Measurements from ENCODE around the gene PBXIP1.
A peak's percentile ranks its signal among the peaks of the same experiment; 100 is the strongest.

The PBXIP1 gene

DNA sequence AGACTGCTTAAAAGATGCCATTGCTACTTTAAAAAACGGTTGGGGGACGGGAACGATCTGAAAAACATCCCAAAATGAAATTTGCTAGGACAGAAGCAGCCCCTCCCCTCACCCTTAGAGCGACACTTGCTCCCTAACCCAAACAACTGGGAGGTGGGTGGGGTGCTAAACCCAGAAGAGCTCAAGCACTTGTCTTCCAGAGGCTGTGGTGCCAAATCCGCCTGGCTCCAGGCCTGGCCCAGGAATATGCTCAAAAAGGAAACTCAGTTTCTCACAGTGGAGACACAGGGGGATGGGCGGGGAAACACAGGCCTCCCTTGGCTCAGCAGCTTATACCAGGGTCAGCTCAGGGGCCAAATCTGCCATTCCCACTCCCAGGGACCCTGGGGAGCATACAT lies 644 bp upstream of the PBXIP1 start:
- no peak for DNase-seq

DNA sequence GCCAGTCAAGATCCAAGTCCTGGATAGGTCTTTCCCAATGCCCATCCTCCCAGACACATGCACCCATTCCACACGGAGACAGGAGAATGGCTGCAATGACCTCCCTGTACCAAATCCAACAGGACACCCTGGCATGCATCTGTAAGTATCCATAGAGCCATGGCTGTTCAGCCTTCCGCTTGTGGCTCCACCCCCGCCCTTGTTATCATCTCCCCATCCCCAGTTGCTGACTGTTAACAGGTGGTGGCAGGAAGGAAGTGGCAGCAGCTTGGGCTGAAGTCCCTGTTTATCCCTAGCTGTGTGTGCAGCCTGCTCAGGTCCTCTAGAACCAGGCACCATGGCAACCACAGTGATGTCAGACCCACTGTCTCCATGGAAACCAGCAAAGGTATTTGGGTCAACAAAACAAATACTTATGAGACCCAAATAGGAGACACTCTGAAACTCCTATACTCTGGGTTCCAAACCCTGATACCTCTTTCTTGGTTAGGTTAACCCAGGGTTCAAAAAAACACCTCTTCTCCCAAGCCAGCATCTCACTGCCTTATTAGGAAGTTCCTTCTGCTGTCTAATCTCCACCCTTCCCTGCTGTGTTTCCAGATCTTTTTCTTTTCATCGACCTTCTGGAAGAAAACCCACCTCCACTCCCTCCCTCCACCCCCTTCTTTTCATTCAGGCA lies 721 bp downstream of the PBXIP1 start:
- DNase-seq: no peak

DNA sequence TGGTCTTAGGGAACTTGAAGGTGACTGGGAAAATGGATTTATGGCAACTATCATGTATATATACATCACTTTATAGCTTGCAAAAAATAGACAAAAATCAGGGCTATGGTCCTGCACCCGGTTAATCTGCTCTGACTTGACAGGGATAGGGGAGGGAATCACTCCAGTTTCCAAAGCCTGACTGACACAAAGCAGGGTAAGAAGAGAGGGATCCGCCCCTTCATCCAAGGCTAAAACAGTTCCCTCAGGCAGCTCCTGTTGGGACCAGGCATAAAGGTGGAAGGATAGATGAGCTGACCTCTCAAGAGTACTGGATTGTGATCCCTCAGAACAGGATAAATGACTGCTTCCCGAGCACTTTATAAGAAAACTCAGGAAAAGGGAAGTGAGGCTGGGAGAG lies 1.4 kb downstream of the PBXIP1 start:
- DNase-seq: no peak

DNA sequence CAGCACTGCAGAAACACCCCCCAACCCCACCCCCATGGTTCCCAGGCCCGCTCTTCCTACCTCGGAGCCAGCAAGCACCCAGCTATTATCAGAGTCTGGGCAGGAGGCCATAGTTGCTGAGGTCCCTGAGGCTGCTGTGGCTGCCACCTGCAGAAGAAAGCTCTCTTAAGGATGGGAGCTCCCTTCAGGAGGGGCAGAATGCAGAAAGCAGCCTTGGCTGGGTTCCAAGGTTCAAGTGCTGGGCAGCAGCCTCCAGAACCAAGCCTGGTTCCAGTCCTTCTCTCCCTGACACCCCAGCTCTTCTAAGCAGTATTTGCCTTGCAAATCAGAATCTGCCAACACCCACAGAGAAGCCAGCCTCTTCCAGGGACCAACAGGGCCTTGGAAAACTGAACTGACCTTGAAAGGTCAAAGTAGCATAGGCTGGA lies 2.3 kb downstream of the PBXIP1 start:
- DNase-seq: no peak

DNA sequence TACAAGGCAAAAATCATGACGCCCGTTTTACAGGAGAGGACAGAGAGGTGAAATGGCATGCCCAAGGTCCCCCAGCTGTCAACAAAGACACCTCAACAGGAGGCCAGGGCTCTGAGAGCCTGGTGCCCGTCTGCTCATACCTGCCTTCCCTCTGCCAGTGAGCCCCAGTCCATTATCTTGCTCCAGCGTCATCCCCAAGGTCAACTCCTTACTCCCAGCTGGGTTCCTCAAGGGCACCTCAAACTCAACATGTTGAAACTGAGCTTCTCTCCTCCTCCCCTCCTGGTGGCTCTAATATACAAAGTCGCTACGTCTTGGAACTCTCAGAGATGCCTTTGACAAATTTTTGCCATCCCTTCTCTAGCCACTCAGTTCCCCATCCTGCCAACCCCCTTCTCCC lies 3.2 kb downstream of the PBXIP1 start:
- DNase-seq: no peak

DNA sequence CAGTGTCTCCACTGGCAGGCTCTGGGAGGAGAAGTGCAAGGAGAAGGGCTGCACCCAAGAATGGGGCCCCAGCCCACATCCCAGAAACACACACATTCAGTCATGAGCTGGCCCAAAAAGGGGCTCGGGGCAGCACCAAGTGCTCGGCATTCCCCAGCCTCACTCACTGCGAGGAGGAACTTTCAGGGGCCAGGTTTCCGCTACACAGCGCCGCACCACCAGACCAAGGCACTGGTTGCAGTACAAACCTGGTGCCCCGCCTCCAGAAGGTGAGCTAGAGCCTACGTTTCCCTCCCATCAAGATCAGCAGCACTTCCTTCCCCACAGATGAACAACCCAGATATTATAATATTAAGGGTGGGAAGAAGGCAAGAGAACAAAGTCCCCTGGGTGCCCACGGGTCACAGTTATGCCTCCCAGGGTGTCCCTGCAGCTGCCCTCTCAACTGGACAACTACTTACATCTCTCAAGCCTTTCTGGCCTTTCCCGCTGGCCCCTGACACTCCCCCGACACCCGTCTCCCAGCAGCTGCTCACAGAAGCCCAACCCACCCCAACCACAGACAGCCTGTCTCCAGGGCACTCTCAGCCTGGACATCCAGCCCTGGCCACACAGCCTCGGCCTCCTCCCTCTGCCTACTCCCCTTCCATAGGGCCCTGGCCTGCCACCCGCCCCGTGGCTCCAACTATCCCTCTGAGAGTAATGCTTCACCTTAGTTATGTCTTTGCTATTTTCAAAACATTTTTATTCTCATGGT lies 3.8 kb downstream of the PBXIP1 start:
- no peak for DNase-seq

DNA sequence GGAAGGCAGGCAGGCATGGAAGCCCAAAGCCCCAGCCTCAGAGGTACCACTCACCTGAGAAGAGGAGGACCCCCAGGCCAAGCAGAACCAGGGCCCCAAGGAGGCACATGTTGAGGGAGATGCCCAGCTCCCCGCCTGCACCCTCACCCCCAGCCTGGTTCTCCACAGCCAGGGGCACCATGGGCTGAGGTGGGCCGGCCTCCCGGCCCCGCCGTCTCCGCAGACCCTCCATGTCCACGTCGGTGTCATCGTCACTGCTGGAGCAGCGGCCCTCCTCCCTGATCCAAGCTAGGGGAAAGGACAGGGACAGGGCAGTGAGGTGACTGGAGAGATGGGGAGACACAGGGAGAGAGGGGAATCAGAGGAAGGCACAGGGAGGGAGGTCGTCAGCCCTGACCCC lies 7.8 kb downstream of the PBXIP1 start:
- no peak for DNase-seq

DNA sequence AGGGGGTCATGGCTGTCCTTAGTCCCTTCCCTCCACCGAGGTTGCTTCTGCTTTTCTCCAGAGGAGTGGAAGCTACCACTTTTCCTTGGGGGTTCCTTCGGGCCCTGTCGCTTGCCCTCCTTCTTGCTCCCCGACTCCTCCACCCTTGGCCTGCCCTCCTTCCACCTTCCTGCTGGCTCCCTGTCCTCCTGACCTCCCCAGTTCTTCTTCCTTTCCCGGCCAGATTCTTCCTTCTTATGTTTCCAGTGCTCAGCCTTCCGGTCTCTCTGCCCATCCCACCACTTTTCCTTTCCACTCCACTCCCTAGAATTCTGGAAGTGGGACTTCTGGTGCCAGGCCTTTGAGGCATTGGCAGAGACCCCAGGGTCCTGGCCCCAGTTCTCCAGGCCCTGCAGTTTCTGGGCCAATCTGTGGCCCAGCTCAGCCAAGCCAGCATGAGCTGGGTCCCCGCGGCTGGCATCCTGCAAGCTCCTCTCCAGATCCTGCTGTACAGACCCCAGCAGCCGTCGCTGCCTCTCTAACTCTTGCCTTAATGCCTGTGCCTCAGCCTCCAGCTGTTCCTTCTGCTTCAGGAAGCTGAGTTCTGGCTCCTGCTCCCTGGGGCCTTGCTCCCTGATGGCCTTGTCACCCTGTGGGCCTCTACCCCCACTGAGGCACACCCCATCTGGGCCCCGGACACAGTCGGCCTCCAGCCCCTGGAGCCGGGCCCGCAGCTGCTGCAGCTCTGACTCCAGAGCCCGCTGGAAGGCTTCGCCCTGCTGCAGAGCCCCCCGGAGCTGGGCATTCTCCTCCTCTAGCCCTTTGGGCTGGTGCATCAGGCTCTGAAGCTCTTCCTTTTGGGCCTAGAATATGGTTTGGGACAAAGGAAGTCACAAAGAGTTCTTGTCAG lies 9.7 kb downstream of the PBXIP1 start:
- no peak for DNase-seq

DNA sequence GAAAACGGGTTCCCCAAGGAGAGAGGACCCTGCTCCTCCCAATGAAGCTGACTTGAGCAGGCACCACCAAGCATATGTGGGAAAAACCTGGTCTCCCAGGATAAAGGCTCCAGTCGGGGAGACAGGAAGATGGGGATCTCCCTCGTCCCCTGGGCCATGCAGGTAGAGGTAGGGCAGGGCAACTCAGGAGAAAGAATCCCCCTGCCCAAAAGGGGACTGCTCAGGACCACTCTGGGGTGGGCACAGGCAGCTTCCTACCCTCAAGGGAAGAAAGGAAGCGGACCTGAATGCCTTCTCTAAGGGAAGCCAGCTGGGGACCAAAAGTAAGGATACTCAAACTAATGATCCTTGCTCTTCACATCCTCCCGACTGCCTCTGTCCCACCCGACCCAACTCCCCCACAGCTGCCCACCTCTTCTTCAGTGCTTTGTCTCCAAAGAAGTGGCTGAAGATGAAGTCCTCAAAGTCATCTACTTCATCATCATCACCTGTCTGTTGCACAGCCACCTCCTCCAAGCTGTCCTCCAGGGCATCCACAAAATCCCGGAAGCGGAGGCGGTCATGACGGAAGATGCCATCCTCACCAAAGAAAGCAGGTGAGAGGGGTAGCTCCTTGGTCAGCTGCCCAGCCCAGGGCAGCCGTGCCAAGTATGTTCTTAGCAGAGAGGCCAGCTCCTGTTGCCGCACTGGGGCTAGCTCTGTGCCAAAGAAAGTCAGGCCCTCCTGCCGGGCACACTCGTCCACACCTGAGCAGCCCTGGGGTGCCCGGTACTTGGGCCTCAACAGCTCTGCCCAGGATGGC lies 10.5 kb downstream of the PBXIP1 start:
- no peak for DNase-seq

DNA sequence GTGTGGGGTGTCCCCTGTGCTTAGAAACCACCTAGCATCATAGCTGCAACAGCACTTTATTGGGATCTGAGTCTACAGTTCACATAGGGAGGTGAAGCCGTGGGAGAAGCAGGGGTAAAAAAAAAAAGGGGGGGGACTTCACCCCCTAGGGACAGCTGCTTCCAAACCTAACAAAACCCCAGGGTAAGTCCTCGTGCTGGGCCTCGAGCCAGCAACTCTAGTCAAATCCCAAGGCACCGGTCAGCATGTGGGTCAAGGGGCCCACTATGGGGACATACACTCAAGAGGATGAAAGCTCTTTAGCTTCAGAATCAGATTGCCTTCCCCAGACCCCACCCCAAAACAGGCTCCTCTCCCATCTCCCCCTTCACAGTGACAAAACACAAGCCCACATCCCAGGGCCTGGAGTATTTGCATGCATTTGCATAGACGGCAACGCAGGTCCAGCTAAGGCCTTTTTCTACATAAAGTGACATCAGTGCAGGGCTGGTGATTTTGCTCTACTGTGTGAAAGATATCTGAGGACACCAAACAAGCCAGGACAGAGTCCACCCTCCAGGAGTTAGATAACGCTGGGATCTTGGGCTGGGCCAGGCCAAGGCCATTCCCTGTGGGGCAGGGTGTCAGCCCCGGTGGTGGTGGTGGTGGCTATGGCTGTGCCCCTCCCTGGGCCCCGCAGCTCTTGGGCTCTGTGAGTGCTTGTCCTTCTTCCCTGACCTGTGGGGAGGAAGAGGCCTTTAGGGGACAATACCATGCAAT lies 11.3 kb downstream of the PBXIP1 start:
- DNase-seq: no peak

DNA sequence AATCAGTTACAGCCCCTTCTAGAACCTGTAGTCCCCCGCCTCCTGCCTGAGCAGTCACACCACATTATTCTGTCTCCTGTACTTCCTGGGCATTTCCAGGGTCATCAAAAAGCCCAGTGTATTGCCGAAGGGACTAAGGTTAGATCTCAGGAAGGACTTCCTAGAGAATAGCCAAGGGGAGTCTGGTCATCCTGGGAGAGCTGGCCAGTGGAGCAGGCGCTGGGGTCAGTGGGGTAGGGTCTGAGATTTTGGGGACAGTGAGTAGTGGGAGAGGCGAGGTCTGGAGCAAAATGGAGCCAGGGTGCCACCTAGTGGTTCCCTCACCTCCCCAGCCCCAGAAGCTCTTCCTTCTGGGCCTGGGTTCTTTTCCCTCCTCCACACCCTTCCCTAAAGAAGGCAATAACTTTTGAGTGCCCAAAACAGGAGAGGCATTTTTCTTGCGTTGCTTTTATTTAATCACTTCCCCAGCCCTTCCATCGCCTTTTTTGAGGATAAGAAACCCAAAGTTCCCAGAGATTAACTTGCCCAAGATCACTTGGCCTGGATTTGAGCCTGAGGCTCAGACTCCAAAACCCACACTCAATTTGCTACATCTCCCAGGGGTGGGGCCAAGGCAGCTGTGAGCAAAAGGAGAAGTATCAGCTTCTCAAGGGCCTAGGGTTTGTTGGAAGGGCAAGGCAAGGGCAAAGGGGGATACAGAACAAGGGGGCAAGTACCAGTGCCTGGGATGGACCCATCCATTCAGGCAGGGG lies 12.1 kb downstream of the PBXIP1 start:
- DNase-seq: peak; percentile 70

DNA sequence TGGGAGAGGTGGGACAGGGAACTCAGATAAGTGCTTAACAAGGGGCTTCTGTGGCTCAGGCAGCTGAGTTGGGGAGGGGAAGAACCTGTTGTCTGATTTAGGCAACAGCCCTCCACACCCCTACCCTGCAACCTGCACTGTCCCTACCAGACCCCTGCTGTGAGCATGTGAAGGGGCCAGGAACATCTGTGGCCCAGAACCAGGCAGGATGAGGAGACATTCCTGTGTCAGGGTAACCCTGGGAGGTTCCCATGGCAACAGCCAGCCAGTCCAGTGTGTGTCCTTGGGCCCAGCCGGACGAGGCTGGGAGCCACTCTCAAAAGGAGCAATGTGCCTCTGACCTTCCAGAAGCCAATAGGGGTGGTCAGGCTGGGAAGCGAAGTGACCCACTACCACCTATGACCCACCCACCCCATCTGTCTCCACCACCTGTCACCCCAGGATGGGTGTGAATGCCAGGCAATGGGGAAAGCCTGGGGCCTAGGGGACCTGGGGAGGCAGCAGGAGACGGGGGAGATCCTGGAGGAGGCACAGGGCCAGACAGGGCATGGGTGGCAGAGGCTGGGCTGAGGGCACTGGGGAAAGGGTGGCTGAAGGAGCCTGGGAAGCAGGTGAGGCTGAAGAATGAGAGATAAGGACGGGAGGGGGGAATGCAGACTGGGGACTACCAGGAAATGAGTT lies 14.4 kb downstream of the PBXIP1 start:
- no peak for DNase-seq

DNA sequence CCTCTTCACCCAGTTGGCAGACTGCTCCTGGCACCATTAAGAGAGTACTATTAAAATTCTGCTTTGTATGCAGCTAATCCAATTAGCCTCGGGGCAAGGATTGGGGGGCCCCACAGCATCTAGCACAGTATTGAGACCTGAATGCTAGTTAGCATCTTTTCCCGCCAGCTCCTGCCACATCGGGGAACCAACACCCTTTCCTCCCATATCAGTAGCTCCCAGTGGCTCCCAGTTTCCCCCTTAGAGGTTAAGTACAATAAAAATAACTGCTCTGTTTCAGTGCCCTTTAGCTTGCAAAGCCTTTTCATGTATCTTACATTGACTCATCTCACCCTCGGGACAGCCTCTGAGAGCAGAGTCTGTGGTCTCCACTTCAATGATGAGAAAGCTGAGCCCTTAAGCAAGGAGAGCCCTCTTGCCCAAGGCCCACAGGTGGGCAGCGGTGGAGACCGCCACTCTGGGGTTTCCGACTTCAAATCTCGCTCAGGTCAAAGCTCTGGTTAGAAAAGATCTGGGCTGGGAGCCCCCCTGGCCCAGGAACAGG lies 15.2 kb downstream of the PBXIP1 start:
- DNase-seq: no peak

DNA sequence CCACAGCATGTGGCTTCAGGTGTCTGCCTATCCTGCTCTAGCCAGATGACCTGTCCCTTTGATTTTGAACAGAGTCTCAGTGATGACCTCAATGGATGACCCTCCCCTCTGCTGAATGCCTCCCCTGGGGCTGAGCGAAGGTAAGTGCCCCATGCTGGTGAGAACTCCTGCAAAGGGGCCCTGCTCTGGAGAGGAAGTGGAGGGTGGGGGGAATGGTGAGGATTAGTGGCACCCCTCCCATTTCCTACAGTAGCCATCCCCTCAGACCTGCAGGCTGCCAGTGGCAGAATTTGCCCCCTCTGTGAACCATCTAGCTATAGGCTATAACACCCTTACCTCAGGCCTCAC lies 15.7 kb downstream of the PBXIP1 start:
- DNase-seq: no peak

DNA sequence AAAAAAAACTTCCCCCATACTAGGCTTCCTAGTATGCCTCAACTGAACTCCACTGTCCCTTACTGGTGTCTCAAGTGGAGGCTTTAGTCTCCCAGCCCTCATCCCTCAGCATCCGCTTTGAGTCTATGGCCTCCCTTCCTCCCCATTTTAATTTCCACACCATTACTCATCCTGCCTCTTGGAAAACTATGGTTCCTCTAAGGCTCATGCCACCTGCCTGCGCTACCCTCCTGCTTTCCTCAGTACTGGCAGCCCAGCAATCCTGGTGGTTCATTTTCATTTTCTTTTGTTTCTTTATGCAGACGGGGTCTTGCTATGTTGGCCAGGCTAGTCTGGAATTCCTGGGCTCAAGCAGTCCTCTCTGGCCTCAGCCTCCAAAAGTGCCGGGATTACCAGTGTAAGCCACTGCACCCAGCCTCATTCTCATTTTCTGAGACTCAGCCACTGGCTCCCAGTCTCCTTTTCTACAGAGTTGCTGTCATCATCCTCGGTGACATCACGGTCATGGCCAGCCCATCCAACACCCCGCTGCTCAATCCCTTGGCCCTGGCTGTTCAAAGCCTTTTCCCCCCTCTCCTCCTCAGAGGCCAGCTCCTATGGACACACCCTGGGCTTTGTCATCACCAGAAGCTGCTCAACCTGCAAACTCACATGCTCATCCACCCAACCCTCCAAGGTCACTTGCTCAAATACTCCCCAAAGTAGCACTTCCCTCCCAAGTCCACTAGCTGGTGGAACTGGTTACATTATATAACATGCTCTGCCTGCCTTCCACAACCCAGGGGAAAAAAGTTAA lies 17.1 kb downstream of the PBXIP1 start:
- no peak for DNase-seq

DNA sequence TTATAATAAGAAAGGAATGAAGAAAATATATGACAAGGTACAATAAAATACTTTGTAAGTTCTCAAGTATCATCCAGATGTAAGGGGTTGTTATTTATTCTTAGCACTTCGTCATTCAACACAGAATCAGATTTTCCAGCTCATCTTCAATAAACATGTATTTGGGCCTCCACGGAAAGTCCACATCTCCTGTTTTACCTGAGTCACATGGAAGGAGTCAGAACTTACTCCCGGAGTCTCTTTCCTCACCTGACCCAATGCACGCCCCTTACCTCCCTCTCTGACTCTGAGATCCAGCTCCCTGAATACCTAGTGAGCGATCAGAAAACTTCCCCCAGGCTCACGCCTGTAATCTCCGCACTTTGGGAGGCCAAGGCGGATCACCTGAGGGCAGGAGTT lies 17.9 kb downstream of the PBXIP1 start:
- DNase-seq: no peak

DNA sequence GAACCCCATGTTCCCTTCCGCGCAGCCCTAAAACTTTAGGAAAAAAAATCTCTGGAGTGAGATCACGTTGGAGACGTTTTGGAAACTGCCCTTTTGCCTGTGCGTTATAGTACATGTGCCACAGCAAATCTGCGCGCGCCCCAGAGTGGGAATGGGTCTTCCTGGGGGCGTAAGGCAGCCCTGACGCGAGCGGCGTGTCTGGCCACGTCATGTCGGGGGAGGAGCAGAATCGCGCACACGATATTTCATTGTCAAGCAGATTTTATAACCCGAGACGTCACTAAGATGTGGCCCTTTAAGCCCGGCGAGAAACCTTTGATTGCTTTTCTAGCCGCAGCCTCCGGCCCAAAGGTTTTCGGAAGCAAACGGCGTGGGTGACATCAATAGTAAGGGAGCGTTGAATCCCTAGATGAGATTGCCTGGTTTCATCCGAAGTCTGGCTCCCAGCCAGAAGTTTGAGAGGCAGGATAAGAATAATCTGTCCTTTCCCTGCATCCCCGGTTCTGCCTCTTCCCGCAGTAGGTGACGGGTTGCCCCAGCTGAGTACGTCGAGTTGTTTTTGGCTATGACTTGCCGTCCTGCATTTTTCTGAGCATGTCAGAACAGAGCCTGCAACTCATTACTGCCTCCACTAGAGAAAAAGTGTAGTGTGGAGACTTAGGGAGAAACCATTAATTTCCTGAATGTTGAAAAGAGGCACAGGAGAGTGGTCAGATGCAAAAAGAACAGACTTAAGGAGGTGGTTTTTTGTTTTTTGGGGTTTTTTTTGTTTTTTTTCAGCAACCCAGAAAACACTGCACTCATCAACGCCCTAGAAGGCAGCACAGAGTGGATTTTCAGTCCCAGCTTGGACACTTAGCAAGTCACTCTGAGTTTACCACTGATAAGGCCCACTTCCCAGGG lies 18.6 kb downstream of the PBXIP1 start:
- peak; percentile 84 for DNase-seq

DNA sequence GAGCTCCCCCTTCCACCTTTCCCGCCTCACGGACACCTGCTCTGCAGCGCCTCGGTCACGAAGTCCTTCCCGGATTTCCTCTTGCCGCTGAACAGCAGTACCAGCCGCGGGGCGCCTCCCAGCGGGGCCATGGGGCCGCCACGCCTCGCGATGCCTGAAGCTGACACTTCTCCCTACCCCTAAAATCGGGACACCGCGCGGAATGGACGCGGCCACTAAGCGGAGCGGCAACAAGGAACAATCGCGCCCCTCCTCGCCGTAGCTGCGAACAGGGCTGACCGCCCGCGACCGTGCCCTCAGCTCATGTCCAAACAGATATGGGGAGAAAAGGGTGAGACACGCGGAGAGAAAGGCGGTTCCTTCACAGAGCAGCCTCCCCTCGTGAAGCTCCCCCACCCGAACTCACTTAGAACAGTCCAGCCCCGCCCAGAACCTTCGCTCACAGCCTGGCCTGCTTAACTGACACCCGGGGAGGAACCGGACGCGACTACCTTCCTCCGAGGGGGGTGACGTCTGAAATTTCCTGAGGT lies 19.3 kb downstream of the PBXIP1 start, which contains the start of gene PMVK:
TSS of gene PMVK (minus strand) at position 165 of the 530 bp plus-strand sequence. CDS start at position 131, 34 bp downstream.
- peak; percentile 89 for DNase-seq
